HG03064 (cell line): ENCODE measurements around the gene SLC27A4.
"Not testable (repeated sequence)": the region's sequence is repeated elsewhere in the genome, so short reads cannot be mapped to it uniquely, and the experiment has no call there.

Source experiments
- ATAC-seq: cut with Tn5 transposase; IDR thresholded peaks from one replicate; pipeline ENCODE4 v1.9.1; 2021; ENCODE audit warnings: low read depth; ENCODE audit not compliant: unreplicated experiment

SLC27A4 gene

GRCh38 chr9:128323791-128324190 is 16.5 kb upstream of the SLC27A4 start:
- ATAC-seq: no peak

DNA sequence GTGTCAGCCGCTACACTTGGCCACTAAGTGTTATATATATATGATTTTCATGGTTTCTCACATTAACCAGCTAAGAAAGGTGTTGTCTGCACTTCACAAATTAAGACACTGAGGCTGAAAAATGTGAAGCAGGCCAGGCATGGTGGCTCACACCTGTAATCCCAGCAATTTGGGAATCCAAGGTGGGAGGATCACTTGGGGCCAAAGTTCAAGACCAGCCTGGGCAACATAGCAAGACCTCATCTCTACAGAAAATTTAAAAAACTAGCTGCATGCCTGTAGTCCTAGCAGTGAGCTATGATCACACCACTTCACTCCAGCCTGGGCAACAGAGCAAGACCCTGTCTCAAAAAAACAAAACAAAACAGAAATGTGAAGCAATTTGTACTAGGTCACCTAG is 15.9 kb upstream of the SLC27A4 start:
- ATAC-seq: no peak

DNA sequence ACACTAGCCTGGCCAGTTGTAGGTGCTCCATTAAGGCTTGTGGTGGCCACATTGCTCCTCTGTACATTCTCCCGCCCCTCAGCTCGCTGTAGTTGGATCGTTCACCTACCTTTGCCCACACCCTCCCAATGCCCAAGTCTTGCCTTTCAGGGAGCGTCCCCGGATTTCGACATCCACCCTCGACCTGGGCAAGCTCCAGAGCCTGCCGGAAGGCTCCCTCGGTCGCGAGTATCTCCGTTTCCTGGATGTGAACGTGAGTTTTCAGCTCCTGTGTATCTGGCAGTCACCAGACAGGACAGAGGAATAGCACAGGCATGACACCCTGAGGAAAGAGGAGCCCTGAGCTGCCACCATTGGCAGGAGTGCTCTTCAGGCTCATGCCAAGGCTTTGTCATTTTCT is 14.7 kb upstream of the SLC27A4 start:
- no peak for ATAC-seq

DNA sequence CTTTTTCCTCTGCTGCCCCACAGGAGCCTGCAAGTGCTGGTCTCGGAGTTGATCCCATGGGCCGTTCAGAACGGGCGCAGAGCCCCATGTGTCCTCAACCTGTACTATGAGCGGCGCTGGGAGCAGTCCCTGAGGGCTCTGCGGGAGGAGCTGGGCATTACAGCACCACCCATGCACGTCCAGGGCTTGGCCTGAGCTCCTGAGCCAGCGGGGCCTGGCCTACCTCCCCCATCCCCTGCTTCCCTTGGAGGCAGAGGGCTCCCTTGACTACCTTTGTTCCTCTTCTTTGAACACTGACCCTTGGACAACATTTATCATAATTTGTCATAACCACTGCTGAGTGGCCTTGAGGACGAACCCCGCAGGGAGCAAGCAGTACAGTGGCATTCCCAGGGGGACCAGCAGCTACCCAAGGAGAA is 6.9 kb upstream of the SLC27A4 start:
- no peak for ATAC-seq

DNA sequence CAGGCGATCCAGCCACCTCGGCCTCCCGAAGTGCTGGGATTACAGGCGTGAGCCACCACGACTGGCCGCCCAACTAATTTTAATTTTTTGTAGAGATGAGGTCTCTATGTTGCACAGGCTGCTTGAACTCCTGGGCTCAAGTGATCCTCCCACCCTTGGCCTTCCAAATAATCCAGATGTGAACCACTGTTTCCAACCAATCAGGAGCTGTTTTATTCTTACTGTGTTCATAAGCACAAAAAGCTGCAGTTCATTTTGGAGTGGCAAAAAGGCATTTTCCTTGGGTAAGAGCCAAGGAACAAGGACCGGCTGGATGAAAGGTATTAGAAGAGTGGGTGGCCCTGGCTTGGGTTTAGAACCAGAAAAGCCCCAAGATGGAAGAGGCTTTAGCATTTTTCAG is 5.2 kb upstream of the SLC27A4 start:
- no peak for ATAC-seq

DNA sequence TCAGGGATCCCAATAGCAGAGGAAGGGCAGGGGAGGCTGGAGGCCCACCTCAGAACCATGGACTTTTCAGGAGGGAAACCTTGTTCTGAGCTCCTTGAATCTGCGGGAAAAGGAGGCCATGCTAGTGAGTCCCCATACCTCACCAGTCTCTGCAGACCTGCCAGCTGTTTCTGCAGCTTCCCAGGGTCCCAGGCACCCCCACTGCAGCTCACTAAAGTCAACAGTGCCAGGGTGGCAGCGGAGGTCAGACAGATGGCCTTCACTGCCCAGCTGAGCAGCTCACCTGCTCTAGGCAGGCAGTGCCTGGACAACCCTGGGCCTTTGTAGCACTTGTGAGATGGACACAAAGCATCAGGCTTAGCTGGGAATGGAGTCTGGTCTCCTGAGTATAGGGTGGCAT is 4.4 kb upstream of the SLC27A4 start:
- ATAC-seq: no peak

DNA sequence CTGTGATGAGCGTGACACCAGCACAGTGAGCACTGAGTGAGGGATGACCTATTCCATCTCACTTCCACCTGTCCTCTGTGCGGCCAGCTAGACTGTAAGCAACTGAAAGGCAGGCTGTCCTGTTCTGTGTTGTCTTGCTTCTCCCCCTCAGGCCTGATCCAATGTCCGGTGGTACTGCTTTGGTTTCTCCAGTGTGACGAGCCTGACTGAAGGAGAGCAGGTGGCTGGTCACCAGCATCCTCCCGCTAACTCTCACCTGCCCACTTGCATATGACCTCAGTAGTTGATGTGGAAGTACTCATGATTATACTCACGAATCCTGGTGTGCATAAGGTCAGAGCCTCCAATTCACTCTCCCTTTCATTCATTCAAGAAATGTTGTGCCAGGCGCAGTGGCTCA is 2.4 kb upstream of the SLC27A4 start:
- ATAC-seq: no peak

DNA sequence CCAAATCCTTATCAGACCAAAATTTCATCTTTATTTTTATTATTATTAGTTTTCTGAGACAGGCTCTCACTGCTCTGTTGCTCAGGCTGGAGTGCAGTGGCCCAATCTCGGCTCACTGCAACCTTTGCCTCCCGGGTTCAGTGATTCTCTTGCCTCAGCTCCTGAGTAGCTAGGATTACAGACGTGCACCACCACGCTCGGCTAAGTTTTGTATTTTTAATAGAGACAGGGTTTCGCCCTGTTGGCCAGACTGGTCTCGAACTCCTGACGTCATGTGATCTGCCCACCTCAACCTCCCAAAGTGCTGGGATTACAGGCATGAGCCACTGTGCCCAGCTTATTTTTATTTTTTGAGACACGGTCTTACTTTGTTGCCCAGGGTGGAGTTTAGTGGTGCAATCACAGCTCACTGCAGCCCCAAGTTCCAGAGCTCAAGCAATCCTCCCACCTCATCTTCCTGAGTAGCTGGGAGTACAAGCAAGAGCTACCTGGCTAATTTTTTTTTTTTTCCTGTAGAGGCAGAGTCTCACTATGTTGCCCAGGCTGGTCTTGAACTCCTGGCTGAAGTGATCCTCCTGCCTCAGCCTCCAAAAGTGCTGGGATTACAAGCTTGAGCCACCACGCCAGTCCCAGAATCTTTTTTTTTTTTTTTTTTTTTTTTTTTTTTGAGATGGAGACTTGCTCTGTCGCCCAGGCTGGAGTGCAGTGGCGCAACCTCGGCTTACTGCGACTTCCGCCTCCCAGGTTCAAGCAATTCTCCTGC is 1.3 kb upstream of the SLC27A4 start:
- not testable (repeated sequence) for ATAC-seq

GRCh38 chr9:128340691-128341434 is 536 bp downstream of the SLC27A4 start:
- ATAC-seq: peak; percentile 38

GRCh38 chr9:128341435-128341849 is 1.1 kb downstream of the SLC27A4 start:
- ATAC-seq: no peak

- no peak for ATAC-seq
Observed at GRCh38 chr9:128342971-128343680, 2.8 kb downstream of the SLC27A4 start.

GRCh38 chr9:128343855-128344254 is 3.5 kb downstream of the SLC27A4 start:
- ATAC-seq: no peak

DNA sequence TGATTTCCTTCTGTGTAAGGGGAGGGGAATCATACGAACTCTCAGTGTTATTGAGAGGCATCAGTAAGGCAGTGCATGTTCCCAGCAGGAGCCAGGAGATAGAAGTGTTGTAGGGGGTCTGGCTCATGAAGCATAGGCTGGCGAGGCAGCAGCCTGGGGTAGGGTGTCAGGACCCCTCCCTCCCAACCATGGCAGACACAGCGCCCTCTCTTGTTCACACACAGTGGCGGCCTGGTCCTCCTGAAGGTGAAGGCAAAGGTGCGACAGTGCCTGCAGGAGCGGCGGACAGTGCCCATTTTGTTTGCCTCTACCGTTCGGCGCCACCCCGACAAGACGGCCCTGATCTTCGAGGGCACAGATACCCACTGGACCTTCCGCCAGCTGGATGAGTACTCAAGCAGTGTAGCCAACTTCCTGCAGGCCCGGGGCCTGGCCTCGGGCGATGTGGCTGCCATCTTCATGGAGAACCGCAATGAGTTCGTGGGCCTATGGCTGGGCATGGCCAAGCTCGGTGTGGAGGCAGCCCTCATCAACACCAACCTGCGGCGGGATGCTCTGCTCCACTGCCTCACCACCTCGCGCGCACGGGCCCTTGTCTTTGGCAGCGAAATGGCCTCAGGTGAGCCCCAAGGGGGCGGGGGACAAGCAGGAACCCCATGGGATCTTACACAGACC is 4.7 kb downstream of the SLC27A4 start:
- ATAC-seq: no peak

- ATAC-seq: no peak
Observed at GRCh38 chr9:128349125-128349524, 8.8 kb downstream of the SLC27A4 start.

- ATAC-seq: no peak
Observed at GRCh38 chr9:128349772-128350171, 9.4 kb downstream of the SLC27A4 start.

DNA sequence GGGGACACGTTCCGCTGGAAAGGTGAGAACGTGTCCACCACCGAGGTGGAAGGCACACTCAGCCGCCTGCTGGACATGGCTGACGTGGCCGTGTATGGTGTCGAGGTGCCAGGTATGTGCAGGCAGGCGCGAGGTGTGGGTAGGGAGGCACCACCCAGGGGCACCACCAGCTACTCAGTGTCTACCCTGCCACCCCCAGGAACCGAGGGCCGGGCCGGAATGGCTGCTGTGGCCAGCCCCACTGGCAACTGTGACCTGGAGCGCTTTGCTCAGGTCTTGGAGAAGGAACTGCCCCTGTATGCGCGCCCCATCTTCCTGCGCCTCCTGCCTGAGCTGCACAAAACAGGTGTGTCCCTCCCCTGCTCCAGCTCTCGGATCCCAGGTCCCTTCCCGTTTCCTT is 15.1 kb downstream of the SLC27A4 start:
- ATAC-seq: no peak

DNA sequence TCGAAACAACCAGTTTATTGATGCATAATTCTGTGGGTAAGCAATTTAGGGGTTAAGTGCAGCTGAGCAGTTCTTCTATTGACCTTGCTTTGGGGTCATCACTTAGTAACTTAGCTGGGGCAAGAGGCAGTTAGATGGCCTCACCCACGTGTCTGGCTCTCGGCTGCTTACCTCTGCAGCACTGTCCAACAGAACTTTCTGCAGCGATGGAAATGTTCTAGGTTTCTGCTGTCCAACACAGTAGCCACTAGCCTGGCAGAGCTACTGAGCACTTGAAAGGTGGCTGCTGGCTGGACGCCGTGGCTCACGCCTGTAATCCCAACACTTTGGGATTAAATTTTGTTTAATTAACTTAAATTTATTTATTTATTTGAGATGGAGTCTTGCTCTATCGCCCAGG is 17.8 kb downstream of the SLC27A4 start:
- ATAC-seq: no peak

DNA sequence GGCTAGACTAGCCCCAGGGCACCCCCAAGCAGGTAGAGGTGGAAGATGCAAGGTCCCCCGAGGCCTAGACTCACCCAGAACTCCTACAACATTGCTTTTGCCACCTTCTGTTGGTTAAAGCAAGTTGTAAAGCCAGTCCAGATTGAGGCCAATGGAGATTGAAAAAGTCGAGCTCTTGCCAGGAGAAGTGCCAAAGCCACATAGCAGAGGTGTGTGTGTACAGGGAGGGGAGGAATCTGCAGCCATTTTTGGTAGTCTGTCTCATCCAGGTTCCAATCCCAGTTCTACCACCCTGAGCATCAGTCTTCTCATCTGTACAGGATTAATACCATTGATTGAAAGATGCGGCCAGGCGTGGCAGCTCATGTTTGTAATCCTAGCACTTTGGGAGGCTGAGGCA is 18.5 kb downstream of the SLC27A4 start:
- no peak for ATAC-seq

- ATAC-seq: no peak
Observed at GRCh38 chr9:128360826-128361225, 20.5 kb downstream of the SLC27A4 start.

DNA sequence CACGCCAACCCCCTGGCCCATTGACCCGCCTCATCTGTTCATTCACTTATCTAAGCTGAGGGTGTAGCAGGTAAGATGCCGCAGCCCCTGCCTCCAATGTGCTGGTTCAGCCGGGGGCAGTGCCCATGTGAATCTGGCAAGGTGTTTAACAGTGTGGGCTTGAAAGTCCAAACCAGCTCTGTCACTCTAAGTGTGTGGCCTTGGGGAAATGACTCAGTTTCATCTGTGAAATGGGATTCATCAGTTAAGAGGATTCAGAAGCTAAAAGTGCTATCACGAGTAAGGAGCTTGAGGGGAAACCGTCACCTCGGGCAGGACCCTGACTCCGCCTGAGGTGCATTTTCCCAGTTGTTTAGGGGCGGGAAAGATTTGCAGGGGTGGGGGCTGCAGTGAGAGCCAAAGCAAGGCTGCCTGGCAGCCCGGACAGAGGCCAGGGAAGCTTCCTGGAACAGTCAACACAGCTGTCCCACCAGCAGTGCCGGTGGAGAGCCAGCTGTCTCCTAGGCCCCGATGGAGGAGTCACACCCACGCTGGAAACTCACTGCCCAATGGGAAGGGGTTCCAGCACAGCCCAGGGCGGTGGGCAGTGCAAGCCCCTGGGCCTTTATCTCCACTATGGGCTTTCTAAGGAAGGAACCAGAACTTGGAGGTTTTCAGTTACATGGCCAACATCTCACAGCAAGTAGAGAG is 21.1 kb downstream of the SLC27A4 start:
- no peak for ATAC-seq
